Karpas-422 (cell line): ENCODE data around the gene FBXO30. TPM values are rescaled to one million over a fixed set of nuclear protein-coding genes. Genes with fewer than 3 reads are reported as not detected.

ENCODE experiments used
- DNase-seq: peaks from one replicate; pipeline ENCODE4 v3.0.0-alpha.2; 2015
- H2AFZ ChIP-seq: fragments of 200-600 bp; sonication (generic); 2 replicates; pipeline ENCODE4 v1.6.1; 2014; ENCODE audit warnings: antibody characterized with exemption, low read length, mixed read lengths
- H3K27ac ChIP-seq: fragments of 200-600 bp; sonication (generic); 2 replicates; pipeline ENCODE4 v1.5.1; 2014; ENCODE audit warnings: mild to moderate bottlenecking, low read length, moderate library complexity
- H3K27me3 ChIP-seq: fragments of 200-600 bp; sonication (generic); 2 replicates; pipeline ENCODE4 v1.6.1; 2014; ENCODE audit warnings: low read length, mixed read lengths
- H3K36me3 ChIP-seq: fragments of 200-600 bp; sonication (generic); 2 replicates; pipeline ENCODE4 v1.6.1; 2014; ENCODE audit warnings: low read length, mixed read lengths; ENCODE audit not compliant: insufficient read depth
- H3K4me1 ChIP-seq: fragments of 200-600 bp; sonication (generic); 2 replicates; pipeline ENCODE4 v1.6.1; 2014; ENCODE audit warnings: mild to moderate bottlenecking, low read length, mixed read lengths
- H3K4me2 ChIP-seq: fragments of 200-600 bp; sonication (generic); 2 replicates; pipeline ENCODE4 v1.6.1; 2014; ENCODE audit warnings: low read length, low read depth, mild to moderate bottlenecking; ENCODE audit not compliant: poor library complexity, severe bottlenecking
- H3K4me3 ChIP-seq: fragments of 200-600 bp; sonication (generic); 2 replicates; pipeline ENCODE4 v1.5.1; 2014; ENCODE audit warnings: mild to moderate bottlenecking, antibody characterized with exemption, low read length, mixed read lengths
- H3K79me2 ChIP-seq: fragments of 200-600 bp; sonication (generic); 2 replicates; pipeline ENCODE4 v1.6.1; 2014; ENCODE audit warnings: mild to moderate bottlenecking, low read length, mixed read lengths
- H3K9ac ChIP-seq: fragments of 200-600 bp; sonication (generic); 2 replicates; pipeline ENCODE4 v1.6.0; 2014; ENCODE audit warnings: low read length
- H3K9me2 ChIP-seq: fragments of 200-600 bp; sonication (generic), shearing (Covaris generic); replicated peaks from 2 replicates; pipeline ENCODE4 v1.6.0; 2014; ENCODE audit warnings: mild to moderate bottlenecking, low read length, moderate library complexity; ENCODE audit not compliant: insufficient read depth
- H3K9me3 ChIP-seq: fragments of 300-700, 200-600 bp; sonication (generic); 2 replicates; pipeline ENCODE4 v1.6.1; 2014; ENCODE audit warnings: low read length, mixed read lengths
- H4K20me1 ChIP-seq: fragments of 200-600 bp; sonication (generic); 2 replicates; pipeline ENCODE4 v1.6.1; 2014; ENCODE audit warnings: mild to moderate bottlenecking, antibody characterized with exemption, low read length, low read depth; ENCODE audit not compliant: insufficient read depth
- total RNA-seq: library from RNA; depleted of rRNA; stranded (reverse); fragments of >200 nt; shearing (Covaris generic); gene quantifications from 2 replicates; pipeline ENCODE4 v1.2.3, GENCODE V29; 2014; ENCODE audit warnings: low replicate concordance

The FBXO30 gene
- total RNA-seq, 1 experiment from 2014 or later: 30.6 TPM

DNA sequence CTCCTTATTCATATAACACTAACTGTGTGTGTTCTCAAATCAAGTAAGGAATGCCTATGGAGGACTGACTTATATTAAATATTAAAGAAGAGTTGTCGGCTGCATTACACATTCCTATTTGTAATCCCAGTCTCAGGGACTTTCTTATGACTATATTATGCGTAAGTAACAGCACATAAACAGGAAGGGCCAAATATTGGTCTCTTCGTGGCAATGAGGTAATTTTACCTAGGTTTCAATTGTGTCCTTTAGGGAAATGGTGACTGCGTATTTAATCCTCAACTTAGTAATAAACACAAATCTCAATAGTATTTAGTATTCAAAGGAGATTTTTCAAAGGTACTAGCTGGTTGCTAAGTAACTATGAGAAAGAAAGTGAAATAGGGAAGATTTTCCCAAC lies 56.5 kb downstream of the FBXO30 start:
- Histone ChIP-seq H3K9me2 (no peaks in the 10 kb centered on the region), H3K27me3 (no peaks in the 10 kb centered on the region), H3K4me1 (peaks cover 22% of the 10 kb centered on the region), H2AFZ (no peak overlapping the region), H3K79me2 (no peaks in the 10 kb centered on the region), H3K27ac (no peak overlapping the region), H3K4me2 (no peak overlapping the region), H3K36me3 (no peaks in the 10 kb centered on the region), H3K9me3 (no peaks in the 10 kb centered on the region), H3K4me3 (no peak overlapping the region), H3K9ac (no peak overlapping the region), H4K20me1 (no peaks in the 10 kb centered on the region)
- DNase-seq: no peak

DNA sequence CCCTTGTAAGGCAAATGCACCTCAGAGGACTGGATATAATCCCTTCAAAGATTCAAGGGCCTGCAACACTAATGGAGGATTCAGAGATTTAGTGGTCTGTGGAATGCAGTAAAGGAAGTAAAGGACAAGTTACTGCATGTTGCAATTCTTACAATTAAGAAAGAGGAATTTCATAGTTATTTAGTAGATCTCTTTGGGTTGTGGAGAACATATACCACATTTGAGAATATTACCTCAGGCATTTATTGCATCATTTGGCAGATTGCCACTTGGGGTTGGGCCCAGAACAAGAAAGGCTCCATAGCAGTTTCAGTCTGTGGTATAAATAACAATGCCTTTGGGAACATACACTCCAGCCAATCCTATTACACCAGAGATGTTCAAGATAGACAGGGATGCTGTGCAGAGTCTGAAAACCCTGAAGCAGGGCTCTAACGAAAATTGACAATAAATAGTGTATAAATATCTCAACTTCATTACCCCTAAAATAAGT lies 58.4 kb downstream of the FBXO30 start:
- Histone ChIP-seq H3K4me2 (no peak overlapping the region), H3K27me3 (no peaks in the 10 kb centered on the region), H3K27ac (no peak overlapping the region), H3K9me3 (no peaks in the 10 kb centered on the region), H3K9me2 (no peaks in the 10 kb centered on the region), H3K79me2 (no peaks in the 10 kb centered on the region), H3K36me3 (no peaks in the 10 kb centered on the region), H3K9ac (no peak overlapping the region), H3K4me1 (peaks cover 8% of the 10 kb centered on the region), H4K20me1 (no peaks in the 10 kb centered on the region), H2AFZ (no peak overlapping the region), H3K4me3 (no peak overlapping the region)
- DNase-seq: no peak

DNA sequence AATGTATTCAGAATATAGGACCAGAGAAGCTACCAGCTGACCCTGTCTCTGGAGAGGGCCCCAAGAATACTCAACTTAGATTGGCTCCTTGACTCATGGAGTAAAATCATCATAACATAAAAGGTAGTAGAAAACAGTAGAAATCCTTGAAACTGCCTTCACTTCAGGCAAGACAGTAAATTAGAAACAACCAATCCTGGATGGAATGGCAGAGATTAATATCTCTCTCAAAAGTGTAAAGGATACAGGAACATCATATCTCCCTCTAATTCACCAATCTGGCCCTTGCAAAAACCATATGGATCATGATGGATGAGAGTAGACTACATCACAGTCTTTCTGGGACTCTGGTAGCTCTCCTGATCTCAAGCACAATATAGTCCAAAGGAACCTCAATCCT lies 58.9 kb downstream of the FBXO30 start:
- Histone ChIP-seq H3K27me3 (no peaks in the 10 kb centered on the region), H3K79me2 (no peaks in the 10 kb centered on the region), H3K9me2 (no peaks in the 10 kb centered on the region), H4K20me1 (no peaks in the 10 kb centered on the region), H3K9me3 (no peaks in the 10 kb centered on the region), H3K9ac (no peak overlapping the region), H3K27ac (no peak overlapping the region), H3K4me1 (peaks cover 3% of the 10 kb centered on the region; the same call in 1 of the 2 replicates), H3K4me3 (no peak overlapping the region), H3K36me3 (no peaks in the 10 kb centered on the region), H3K4me2 (no peak overlapping the region), H2AFZ (no peak overlapping the region)
- DNase-seq: no peak

DNA sequence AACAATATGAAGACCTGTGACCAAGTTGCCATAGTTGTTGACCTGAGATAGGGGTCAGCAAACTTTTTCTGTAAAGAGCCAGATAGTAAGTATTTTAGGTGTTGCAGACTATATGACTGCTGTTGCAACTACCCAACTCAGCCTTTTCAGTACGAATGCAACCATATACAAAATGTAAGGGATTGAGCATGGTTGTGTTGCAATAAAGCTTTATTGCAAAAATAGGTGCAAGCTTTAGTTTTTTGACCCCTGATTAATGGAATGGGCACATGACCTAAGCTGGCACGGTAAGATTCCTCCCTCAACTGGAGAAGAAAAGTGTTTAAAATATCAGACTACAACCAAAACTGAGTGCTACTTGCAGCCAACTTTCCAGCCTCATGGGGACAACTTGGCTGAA lies 62.0 kb downstream of the FBXO30 start:
- no peaks in the 10 kb centered on the region for H3K79me2 ChIP-seq
- H3K27me3 ChIP-seq: no peaks in the 10 kb centered on the region
- no peaks in the 10 kb centered on the region for H3K9me3 ChIP-seq
- no peak overlapping the region for H3K9ac ChIP-seq
- H3K4me2 ChIP-seq: no peak overlapping the region
- no peak overlapping the region for H3K27ac ChIP-seq
- H4K20me1 ChIP-seq: no peaks in the 10 kb centered on the region
- no peak overlapping the region for H2AFZ ChIP-seq
- no peak overlapping the region for H3K4me3 ChIP-seq
- DNase-seq: no peak
- no peaks in the 10 kb centered on the region for H3K36me3 ChIP-seq
- H3K9me2 ChIP-seq: no peaks in the 10 kb centered on the region
- H3K4me1 ChIP-seq: peaks cover 7% of the 10 kb centered on the region

DNA sequence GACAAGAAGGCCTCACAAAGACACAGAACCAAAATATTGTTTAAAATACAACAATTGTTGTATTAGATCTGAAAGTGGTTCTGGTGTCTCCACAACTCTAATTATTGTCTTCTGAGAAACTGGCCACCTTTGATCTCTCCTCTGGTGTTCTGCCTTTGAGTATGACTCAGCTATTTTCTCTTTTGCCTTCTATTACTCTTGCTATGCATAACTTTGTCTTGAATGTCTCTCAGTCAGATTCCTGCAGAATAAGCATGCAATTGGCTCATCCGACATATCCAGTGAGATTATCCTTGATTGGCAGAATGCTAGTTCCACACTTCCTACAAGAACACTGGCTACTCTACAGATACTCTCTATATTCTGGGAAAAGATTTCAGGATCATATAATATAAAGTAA lies 65.0 kb downstream of the FBXO30 start:
- no peak for DNase-seq
- Histone ChIP-seq H3K9ac (no peak overlapping the region), H3K27me3 (no peaks in the 10 kb centered on the region), H2AFZ (no peak overlapping the region), H3K79me2 (no peaks in the 10 kb centered on the region), H3K9me2 (no peaks in the 10 kb centered on the region), H3K4me3 (no peak overlapping the region), H3K27ac (no peak overlapping the region), H3K4me1 (peaks cover 7% of the 10 kb centered on the region), H3K36me3 (no peaks in the 10 kb centered on the region), H3K9me3 (no peaks in the 10 kb centered on the region), H4K20me1 (no peaks in the 10 kb centered on the region), H3K4me2 (no peak overlapping the region)

DNA sequence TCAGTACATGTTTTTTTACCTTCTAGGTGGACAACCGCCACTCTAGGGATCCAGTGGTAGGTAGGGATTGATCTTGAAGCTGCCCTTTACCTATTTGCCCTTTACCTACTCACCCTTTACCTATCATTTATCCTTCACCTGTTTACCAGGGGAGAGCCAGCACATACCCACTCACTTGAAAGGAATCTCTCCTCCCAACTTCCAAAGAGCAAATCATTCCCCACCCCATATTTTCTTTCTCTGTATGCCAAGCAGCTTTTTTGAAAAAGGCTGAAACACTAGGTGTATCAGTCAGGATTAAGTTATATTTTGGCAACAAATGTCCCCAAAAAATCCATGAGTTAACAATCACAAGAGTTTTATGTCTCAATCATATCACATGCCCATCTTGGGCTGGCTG lies 68.7 kb downstream of the FBXO30 start:
- no peak overlapping the region for H2AFZ ChIP-seq
- no peaks in the 10 kb centered on the region for H4K20me1 ChIP-seq
- H3K36me3 ChIP-seq: no peaks in the 10 kb centered on the region
- H3K9me3 ChIP-seq: no peaks in the 10 kb centered on the region
- H3K27me3 ChIP-seq: no peaks in the 10 kb centered on the region
- H3K4me3 ChIP-seq: no peak overlapping the region
- H3K4me1 ChIP-seq: peaks cover 5% of the 10 kb centered on the region; the same call in 1 of the 2 replicates
- H3K9ac ChIP-seq: no peak overlapping the region
- no peak for DNase-seq
- H3K79me2 ChIP-seq: no peaks in the 10 kb centered on the region
- no peak overlapping the region for H3K27ac ChIP-seq
- no peak overlapping the region for H3K4me2 ChIP-seq
- H3K9me2 ChIP-seq: no peaks in the 10 kb centered on the region

DNA sequence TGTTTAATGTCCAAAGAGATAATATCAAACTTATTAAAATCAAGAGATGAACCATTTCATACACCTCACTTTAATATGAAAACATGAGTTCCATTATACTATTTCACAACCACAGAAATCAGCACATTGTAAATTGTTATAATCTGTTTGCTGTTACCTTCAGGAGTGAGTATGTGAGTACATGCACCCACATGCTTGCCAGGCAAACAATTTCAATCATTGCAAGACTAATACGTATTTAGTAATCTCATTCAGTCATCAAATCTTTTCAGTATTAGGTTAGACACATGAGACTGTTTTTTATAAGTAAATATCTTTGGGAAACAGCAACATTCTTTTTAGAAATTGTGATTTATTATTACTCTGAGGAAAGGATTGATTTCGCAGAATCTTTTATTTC lies 70.0 kb downstream of the FBXO30 start:
- H3K36me3 ChIP-seq: no peaks in the 10 kb centered on the region
- H3K4me1 ChIP-seq: peaks cover 2% of the 10 kb centered on the region; the same call in 1 of the 2 replicates

More for the DNA sequence above, 70.0 kb downstream of the FBXO30 start:
- no peaks in the 10 kb centered on the region for H3K27me3 ChIP-seq
- no peaks in the 10 kb centered on the region for H4K20me1 ChIP-seq
- H2AFZ ChIP-seq: no peak overlapping the region
- no peak overlapping the region for H3K9ac ChIP-seq
- no peak overlapping the region for H3K4me2 ChIP-seq
- DNase-seq: no peak
- no peaks in the 10 kb centered on the region for H3K79me2 ChIP-seq
- no peaks in the 10 kb centered on the region for H3K9me2 ChIP-seq
- H3K9me3 ChIP-seq: no peaks in the 10 kb centered on the region
- no peak overlapping the region for H3K4me3 ChIP-seq
- H3K27ac ChIP-seq: no peak overlapping the region
